Activated CD4-positive, CD25-positive, alpha-beta regulatory T cell treated with anti-CD3 and anti-CD28 coated beads, Interleukin-2, amount 50 U/mL, for 72 hours (primary cell): ENCODE data around the gene RNPEPL1.
"Not testable (repeated sequence)": the region's sequence is repeated elsewhere in the genome, so short reads cannot be mapped to it uniquely, and the experiment has no call there.

Source experiments
- DNase-seq: peaks from one replicate; pipeline ENCODE4 v3.0.0; 2021

The RNPEPL1 gene

DNA sequence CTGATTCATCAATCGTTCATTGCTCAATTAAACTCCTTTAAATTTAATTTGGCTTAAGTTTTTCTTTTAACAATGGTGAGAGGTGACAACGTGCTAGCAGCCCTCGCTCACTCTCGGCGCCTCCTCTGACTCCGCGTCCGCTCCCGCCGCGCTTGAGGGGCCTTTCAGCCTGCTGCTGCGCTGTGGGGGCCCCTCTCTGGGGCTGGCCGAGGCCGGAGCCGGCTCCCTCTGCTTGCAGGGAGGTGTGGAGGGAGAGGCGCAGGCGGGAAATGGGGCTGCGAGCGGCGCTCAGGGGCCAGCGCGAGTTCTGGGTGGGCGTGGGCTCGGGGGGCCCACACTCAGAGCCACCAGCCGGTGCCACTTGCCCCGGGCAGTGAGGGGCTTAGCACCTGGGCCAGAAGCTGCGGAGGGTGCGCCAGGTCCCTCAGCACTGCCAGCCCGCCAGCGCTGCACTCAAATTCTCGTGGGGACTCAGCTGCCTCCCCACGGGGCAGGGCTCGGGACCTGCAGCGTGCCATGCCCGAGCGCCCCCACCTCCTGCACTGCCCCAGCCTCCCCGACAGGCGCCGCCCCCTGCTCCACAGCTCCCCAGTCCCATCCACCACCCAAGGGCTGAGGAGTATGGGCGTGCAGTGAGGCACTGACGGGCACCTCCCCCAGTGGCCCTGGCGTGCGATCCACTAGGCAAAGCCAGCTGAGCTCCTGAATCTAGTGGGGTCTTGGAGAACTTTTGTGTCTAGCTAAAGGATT is 30.1 kb upstream of the RNPEPL1 start:
- no peak for DNase-seq

DNA sequence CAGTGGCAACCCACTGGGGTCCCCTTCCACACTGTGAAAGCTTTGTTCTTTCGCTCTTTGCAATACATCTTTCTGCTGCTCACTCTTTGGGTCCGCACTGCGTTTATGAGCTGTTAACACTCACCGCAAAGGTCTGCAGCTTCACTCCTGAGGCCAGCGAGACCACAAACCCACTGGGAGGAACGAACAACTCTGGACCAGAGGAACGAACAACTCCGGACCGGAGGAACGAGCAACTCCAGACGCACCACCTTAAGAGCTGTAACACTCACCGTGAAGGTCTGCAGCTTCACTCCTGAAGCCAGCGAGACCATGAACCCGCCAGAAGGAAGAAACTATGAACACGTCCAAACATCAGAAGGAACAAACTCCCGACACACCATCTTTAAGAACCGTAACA is 29.2 kb upstream of the RNPEPL1 start:
- not testable (repeated sequence) for DNase-seq

GRCh38 chr2:240539906-240540305 is 28.4 kb upstream of the RNPEPL1 start:
- DNase-seq: no peak

DNA sequence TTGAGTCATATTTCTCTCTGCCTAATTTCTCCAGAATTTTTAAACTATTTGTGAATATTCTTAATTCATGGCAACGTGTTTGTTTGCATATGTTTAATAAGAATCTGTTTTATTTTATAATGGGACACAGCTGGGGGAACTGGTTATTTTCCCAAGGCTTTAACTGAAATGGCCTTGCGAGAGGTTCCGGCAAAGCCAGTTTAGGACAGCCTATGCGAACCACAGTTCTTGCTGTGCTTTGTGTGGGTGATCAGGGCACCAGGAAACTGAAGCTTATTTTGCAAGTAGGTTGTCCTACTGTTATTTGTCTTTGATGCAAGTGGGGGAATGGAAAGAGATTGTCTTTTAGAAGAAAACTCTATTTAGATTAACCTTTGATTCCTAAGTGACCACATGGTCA is 17.0 kb upstream of the RNPEPL1 start:
- DNase-seq: no peak

GRCh38 chr2:240551811-240552210 is 16.5 kb upstream of the RNPEPL1 start:
- DNase-seq: no peak

DNA sequence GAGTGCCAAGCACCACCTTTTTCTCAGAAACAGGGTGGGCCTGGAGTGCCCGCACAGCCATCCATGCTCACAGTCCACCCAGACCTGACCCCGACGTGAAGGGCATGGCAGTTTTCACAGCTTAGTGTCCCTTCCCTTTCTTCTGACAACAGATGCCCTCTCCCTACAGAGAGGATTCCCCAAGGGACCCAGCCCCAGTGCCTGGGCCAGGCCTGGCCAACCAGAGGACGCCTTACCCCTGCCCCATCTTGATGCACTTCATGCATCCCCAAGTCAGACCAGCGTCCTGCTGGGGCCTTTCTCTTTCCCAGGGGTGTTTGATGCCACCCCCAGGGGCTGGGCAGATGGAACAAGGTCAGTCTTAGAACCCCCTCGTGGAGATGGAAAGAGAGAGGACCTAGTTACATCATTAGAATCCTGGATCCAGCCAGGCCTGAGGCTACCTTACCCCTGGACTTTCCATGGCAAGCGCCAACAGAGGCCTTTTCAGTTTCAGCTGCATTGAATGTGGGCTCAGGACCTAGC is 14.3 kb upstream of the RNPEPL1 start:
- DNase-seq: no peak

DNA sequence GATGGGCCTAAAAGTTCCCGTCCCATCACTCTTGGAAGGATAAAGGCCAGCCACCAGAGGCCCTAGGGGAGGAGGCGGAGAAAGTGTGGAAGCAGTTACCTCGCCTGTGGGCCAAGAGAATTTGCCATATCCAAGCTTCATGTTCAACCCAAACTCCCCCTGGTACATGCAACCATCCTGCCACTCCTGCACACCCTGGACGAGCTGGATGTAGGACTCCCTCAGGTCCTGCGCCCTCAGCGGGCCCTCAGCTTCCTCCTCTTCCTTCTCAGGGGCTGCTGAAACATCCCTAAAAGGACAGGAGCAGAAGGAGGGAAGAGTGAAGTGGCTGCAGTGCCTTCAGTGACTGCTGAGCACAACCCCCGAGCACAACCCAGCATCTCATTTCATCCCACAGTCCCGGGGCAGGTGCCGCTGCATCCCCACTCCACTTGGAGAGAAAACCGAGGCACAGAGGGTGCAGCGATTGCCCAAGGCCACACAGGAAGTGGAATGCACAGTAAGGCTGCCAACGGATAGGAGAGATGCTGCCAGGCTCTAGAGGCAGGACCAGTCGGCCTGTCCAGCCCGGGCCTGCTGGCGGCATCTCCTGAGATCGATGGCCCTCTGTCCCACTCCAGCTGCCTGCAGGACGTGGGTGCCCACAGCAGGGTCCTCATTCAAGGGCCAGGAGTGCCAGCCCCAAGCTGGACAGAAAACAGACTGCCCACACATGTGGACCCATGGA is 13.4 kb upstream of the RNPEPL1 start:
- DNase-seq: no peak

DNA sequence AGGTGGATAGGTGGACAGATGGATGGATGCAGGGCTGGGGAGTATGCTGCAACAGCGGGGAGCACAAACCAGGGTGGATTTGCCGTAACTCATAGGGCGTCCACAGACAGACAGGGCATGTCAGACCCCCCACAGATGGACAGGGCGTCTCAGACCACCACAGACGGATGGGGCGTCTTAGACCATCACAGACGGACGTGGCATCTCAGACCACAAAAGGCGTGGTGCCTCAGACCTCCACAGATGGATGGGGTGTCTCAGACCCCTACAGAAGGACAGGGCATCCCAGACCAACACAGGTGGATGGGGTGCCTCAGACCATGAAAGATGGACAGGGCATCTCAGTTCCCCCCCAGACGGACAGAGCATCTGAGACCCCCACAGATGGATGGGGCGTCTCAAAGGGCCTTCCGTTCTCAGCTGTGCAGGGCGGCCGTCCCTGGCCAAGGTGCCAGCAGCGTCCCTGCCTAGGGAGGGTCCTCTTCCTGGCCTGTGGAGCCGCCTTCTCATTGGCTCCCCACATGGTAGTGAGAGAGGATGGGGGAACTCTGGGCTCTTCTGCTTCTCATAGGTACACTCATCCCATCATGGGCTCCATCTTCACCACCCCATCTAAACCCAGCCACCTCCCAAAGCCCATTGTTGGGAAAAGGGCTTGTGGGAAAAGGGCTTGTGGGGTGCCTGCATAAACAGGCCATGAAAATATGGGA is 12.6 kb upstream of the RNPEPL1 start:
- DNase-seq: no peak

GRCh38 chr2:240556553-240557100 is 11.7 kb upstream of the RNPEPL1 start:
- DNase-seq: peak; percentile 68

DNA sequence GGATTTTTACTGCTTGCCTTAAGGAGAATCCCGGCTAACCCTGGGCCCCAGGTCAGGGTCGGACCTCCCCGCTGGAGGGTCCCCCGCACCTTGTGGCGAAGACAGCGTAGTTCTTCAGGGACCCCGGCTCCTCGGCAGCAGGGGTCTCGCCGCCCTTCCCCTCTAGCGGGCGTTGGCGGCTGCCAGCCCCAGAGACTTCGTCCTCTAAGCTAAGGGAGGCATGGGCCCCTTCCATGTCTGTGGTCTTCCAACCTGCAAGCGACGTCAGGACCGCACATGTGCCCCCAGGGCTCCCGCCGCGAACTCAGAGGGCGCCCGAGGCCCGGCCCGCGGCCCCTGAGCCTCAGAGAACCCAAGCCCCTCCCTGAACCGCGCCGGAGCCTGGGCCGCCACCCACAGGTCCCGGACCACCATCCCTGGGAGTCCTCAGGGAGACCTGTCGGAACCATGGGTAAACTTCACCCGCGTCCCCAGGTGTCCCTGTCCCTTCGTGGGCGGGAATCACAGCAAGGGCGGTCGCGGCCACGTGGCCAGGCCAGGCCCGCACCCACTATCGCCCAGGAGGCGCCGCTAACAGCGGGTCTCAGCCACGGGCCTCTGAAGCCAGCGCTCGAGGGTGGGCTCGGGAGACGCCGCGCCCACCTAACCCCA is 11.1 kb upstream of the RNPEPL1 start:
- DNase-seq: no peak

DNA sequence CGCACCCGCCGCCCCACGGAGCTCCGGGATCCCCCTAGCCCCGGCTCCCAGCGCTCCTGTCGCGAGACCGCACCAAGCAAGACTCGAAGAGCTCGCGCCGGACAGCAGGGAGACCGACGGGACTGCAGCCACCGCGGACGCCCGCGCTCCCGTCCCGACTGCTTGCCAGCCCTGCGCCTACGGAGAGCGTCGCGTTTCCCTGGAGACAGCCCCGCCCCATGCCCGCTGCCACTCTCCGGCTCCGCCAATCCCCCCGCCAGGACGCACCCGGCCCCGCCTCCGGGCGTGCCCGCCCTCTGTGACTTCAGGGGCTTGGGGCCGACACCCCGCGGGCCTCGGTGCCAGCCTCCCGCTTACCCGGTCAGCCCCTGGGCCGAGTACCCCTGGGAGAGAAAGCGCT is 10.5 kb upstream of the RNPEPL1 start, which contains the start of gene ANKMY1:
TSS of gene ANKMY1 (minus strand) at position 181 of the 400 bp plus-strand sequence. CDS start 653 bp downstream, outside the sequence.
- DNase-seq: peak; percentile 78

GRCh38 chr2:240558236-240558761 is 10.0 kb upstream of the RNPEPL1 start:
- no peak for DNase-seq

- no peak for DNase-seq
Observed at GRCh38 chr2:240559286-240559685, 9.0 kb upstream of the RNPEPL1 start.

DNA sequence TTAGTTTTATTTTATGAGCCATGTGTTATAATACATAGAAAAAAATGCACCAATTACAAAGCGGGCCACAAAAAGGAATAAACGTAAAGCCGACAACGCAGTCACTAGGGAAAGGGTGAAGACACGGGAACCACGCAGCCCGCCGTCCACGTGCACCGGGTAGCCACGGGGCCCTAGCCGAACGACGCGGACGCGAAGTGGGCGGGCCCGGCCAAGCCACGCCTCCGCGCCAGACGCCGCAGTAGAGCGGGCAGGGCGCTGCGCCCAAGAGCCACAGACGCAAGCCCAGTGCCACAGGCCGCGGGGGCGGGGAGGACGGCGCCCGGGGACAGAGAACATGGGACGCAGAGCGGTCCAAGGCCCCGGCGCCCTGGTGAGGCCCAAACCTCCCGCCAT is 8.2 kb upstream of the RNPEPL1 start, which contains the start of gene DUSP28:
TSS of gene DUSP28 (plus strand) at position 274 of the 396 bp plus-strand sequence. CDS start 328 bp downstream, outside the sequence.
- peak; percentile 94 for DNase-seq

- DNase-seq: peak; percentile 100
Observed at GRCh38 chr2:240560480-240561324, 7.6 kb upstream of the RNPEPL1 start.

GRCh38 chr2:240561325-240561971 is 6.8 kb upstream of the RNPEPL1 start:
- no peak for DNase-seq

- DNase-seq: not testable (repeated sequence)
Observed at GRCh38 chr2:240563231-240563630, 5.1 kb upstream of the RNPEPL1 start.

DNA sequence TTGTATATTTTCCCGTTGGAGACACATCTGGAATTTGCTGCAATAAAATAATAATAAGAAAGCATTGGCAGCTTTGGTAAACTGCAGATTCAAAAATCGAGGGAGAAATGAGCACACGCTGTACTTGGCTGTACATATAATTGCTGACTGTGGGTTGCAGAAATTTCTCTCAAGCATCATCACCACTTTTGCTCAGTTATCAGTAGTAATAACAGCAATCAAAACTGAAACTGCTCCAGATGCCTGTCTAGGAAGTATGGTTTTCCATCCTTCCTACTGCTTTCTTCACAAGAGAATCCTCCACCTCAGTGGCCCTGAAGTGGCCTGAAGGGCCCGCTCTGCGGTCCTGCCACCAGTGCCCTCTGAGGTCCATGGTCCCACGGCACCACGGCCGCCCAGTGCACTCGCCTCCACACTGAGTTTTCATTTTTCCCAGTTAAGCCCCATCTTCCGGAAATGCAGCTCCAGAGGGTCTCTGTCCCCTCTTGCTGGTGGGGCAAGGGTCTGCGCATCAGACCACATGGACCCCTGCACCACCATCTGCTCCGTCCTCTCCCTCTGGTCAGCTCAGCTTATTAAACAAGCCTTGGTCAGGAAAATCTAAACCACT is 4.2 kb upstream of the RNPEPL1 start:
- DNase-seq: no peak

- peak; percentile 39 for DNase-seq
Observed at GRCh38 chr2:240564561-240565332, 3.5 kb upstream of the RNPEPL1 start.
